MM.1S (cell line): ENCODE results near the gene POLR2H.

ENCODE experiments used
- DNase-seq: peaks from one replicate; pipeline ENCODE4 v3.0.0-alpha.2; 2015
- H2AFZ ChIP-seq: fragments of 300-600 bp; sonication (generic); 2 replicates; pipeline ENCODE4 v1.6.0; 2016; ENCODE audit warnings: antibody characterized with exemption, low read length
- H3F3A ChIP-seq: fragments of 300-600 bp; sonication (generic); 2 replicates; pipeline ENCODE4 v1.6.1; 2016; ENCODE audit warnings: mild to moderate bottlenecking, antibody characterized with exemption, low read length, moderate library complexity, mixed read lengths; ENCODE audit not compliant: insufficient read depth
- H3K27ac ChIP-seq: fragments of 300-600 bp; sonication (generic); 2 replicates; pipeline ENCODE4 v1.5.1; 2016; ENCODE audit warnings: mild to moderate bottlenecking, low read length
- H3K27me3 ChIP-seq: fragments of 300-600 bp; sonication (generic); replicated peaks from 2 replicates; pipeline ENCODE4 v1.6.0; 2016; ENCODE audit warnings: low read length; ENCODE audit not compliant: insufficient read depth
- H3K36me3 ChIP-seq: fragments of 300-600 bp; sonication (generic); replicated peaks from 2 replicates; pipeline ENCODE4 v1.6.1; 2016; ENCODE audit warnings: mild to moderate bottlenecking, low read length, mixed read lengths; ENCODE audit not compliant: insufficient read depth
- H3K4me1 ChIP-seq: fragments of 300-600 bp; sonication (generic); 2 replicates; pipeline ENCODE4 v1.6.1; 2016; ENCODE audit warnings: low read length, mixed read lengths
- H3K4me2 ChIP-seq: fragments of 300-600 bp; sonication (generic); 2 replicates; pipeline ENCODE4 v1.6.0; 2016; ENCODE audit warnings: low read depth, low read length
- H3K4me3 ChIP-seq: fragments of 300-600 bp; sonication (generic); 2 replicates; pipeline ENCODE4 v1.5.1; 2016; ENCODE audit warnings: low read length, mixed read lengths
- H3K79me2 ChIP-seq: fragments of 300-600 bp; sonication (generic); 2 replicates; pipeline ENCODE4 v1.6.1; 2016; ENCODE audit warnings: mixed run types, low read length, mixed read lengths
- H3K9ac ChIP-seq: fragments of 300-600 bp; sonication (generic); 2 replicates; pipeline ENCODE4 v1.6.1; 2016; ENCODE audit warnings: low read length, mixed read lengths
- H3K9me2 ChIP-seq: fragments of 300-600 bp; sonication (generic); replicated peaks from 2 replicates; pipeline ENCODE4 v1.6.1; 2016; ENCODE audit warnings: mild to moderate bottlenecking, low read length, mixed read lengths; ENCODE audit not compliant: insufficient read depth
- H3K9me3 ChIP-seq: fragments of 300-600 bp; sonication (generic); replicated peaks from 2 replicates; pipeline ENCODE4 v1.6.1; 2016; ENCODE audit warnings: mild to moderate bottlenecking, low read length, mixed read lengths; ENCODE audit not compliant: insufficient read depth
- H4K20me1 ChIP-seq: fragments of 300-600 bp; sonication (generic); 2 replicates; pipeline ENCODE4 v1.6.1; 2016; ENCODE audit warnings: mild to moderate bottlenecking, low read length, moderate library complexity, mixed read lengths; ENCODE audit not compliant: insufficient read depth
- EZH2 ChIP-seq: fragments of 300-600 bp; sonication (generic); optimal IDR thresholded peaks from 2 replicates; pipeline ENCODE3; 2017; ENCODE audit warnings: low read depth, mild to moderate bottlenecking, antibody characterized with exemption, low read length, mixed read lengths
- EZH2phosphoT487 ChIP-seq: fragments of 300-600 bp; sonication (generic); IDR thresholded peaks from 2 replicates; pipeline ENCODE4 v1.6.1; 2018; ENCODE audit warnings: antibody characterized with exemption, low read length
- TF ChIP-seq, protein P1 (sequence below): fragments of 300-600 bp; sonication (generic); IDR thresholded peaks from 2 replicates; pipeline ENCODE4 v1.5.1; 2016; ENCODE audit warnings: antibody characterized with exemption, low read length, mixed read lengths

Gene POLR2H

DNA sequence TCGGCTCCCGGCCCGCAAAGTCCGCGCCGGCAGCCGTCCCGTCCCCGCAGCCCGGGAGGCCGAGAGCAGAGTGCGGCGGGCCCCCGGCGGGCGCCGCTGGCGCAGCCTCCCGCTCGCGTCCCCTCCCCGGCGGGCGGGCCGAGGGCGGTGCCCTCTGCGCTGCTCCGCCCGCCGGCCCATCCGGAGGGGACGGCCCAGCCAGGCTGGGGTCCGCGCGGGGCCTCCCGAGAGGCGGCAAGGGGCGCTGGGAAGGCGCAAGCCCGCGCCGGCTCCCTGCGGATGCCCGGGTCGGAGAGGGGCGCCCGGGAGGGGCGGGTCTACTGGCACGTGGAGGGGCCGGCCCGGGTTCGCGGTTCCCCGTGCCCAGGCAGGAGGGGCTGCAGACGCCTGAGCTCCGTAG, at the start of gene POLR2H, which contains the start of gene CLCN2:
Gene POLR2H (plus strand): TSS at position 179 of the 400 bp plus-strand sequence. CDS start 1,783 bp downstream, outside the sequence.
Gene CLCN2 (minus strand): TSS at position 74 of the 400 bp plus-strand sequence. CDS start 126 bp downstream, outside the sequence.
- Histone ChIP-seq H3K9me2 (no peaks in the 10 kb centered on the region), H2AFZ (peak within 1 kb of the TSS; percentile 93), H3K27me3 (no peaks in the 10 kb centered on the region), H3K36me3 (0 out of 2 replicates have a peak, but pooled peaks cover 5% of the 10 kb centered on the region), H3K4me3 (peak within 1 kb of the TSS; percentile 84), H4K20me1 (no peaks in the 10 kb centered on the region), H3K9me3 (no peaks in the 10 kb centered on the region), H3F3A (peaks cover 19% of the 10 kb centered on the region), H3K9ac (peak within 1 kb of the TSS; percentile 73), H3K27ac (peak within 1 kb of the TSS; percentile 74; the same call in 1 of the 2 replicates), H3K4me2 (peak within 1 kb of the TSS; percentile 94), H3K79me2 (peaks cover 26% of the 10 kb centered on the region), H3K4me1 (0 out of 2 replicates have a peak, but pooled peaks cover 6% of the 10 kb centered on the region)
- TF ChIP-seq, protein P1, sequence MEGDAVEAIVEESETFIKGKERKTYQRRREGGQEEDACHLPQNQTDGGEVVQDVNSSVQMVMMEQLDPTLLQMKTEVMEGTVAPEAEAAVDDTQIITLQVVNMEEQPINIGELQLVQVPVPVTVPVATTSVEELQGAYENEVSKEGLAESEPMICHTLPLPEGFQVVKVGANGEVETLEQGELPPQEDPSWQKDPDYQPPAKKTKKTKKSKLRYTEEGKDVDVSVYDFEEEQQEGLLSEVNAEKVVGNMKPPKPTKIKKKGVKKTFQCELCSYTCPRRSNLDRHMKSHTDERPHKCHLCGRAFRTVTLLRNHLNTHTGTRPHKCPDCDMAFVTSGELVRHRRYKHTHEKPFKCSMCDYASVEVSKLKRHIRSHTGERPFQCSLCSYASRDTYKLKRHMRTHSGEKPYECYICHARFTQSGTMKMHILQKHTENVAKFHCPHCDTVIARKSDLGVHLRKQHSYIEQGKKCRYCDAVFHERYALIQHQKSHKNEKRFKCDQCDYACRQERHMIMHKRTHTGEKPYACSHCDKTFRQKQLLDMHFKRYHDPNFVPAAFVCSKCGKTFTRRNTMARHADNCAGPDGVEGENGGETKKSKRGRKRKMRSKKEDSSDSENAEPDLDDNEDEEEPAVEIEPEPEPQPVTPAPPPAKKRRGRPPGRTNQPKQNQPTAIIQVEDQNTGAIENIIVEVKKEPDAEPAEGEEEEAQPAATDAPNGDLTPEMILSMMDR = no peak
- TF ChIP-seq EZH2phosphoT487 = no peak
- TF ChIP-seq EZH2 = no peak
- peak; percentile 74 for DNase-seq

DNA sequence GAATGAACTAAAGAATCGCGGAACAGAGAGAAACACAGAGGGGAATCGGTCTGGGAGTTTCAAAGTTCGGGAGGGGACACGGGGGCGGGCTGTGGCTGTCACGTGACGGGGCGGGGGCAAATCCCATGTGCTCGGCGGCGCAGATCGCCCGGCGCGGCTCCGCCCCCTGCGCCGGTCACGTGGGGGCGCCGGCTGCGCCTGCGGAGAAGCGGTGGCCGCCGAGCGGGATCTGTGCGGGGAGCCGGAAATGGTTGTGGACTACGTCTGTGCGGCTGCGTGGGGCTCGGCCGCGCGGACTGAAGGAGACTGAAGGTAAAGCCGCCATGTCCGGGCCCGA, 47.2 kb upstream of the POLR2H start, which contains the start of gene EIF4G1:
Gene EIF4G1 (plus strand): TSS at position 244 of the 337 bp plus-strand sequence. CDS start 1,191 bp downstream, outside the sequence.
- Histone ChIP-seq H3K9me3 (no peaks in the 10 kb centered on the region), H3K36me3 (peaks cover 6% of the 10 kb centered on the region; the same call in 1 of the 2 replicates), H3K4me1 (peaks cover 9% of the 10 kb centered on the region; the same call in 1 of the 2 replicates), H4K20me1 (peaks cover 35% of the 10 kb centered on the region), H3K4me2 (peak within 1 kb of the TSS; percentile 77), H3K27ac (peak within 1 kb of the TSS; percentile 60; the same call in 1 of the 2 replicates), H3K27me3 (no peaks in the 10 kb centered on the region), H3K4me3 (peak within 1 kb of the TSS; percentile 95), H3K9ac (peak within 1 kb of the TSS; percentile 96), H3K9me2 (no peaks in the 10 kb centered on the region), H3F3A (peaks cover 13% of the 10 kb centered on the region), H3K79me2 (peaks cover 47% of the 10 kb centered on the region), H2AFZ (peak within 1 kb of the TSS; percentile 20)
- TF ChIP-seq, protein P1 = no peak
- TF ChIP-seq EZH2phosphoT487 = no peak
- TF ChIP-seq EZH2 = no peak
- DNase-seq = peak; percentile 97

DNA sequence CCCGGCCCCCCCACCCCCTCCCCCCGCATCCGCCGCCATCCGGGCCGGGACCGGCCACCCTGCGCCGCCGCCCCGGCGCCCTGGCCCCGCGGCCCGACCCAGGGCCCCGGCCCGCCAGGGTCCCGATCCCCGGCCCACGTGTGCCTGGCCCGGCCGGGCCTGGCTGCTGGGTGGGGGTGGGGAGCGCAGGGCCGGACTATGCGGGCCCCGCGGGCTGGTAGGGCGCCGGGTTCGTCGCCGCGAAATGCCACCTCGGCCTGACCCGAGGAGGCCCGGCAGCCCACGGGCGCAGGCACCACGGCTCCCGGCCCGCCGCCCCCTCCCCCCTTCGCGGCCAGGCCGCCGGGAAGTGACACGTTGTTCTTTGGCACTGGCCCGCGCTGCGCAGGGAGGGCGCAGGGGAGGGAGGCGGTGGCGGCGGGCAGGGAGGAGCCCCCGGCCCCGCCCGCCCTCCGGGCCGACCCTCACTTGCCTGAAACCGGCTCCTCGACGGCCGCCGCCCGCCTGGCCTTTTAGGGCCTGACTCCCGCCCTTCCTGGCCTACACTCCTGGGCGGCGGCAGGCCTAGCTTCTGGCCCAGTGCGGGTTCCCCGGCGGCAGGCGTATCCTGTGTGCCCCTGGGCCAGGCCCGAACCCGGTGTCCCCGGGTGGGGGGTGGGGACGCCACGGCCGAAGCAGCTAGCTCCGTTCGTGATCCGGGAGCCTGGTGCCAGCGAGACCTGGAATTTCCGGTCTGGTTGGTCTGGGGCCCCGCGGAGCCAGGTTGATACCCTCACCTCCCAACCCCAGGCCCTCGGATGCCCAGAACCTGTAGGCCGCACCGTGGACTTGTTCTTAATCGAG, 46.6 kb upstream of the POLR2H start:
- no peaks in the 10 kb centered on the region for H3K9me2 ChIP-seq
- peak overlapping the region; percentile 77 for H3K4me2 ChIP-seq
- H2AFZ ChIP-seq = no peak overlapping the region
- H3K9me3 ChIP-seq = no peaks in the 10 kb centered on the region
- no peaks in the 10 kb centered on the region for H3K27me3 ChIP-seq
- peaks cover 9% of the 10 kb centered on the region; the same call in 1 of the 2 replicates for H3K36me3 ChIP-seq
- peak overlapping the region; percentile 95 for H3K4me3 ChIP-seq
- DNase-seq = peak; percentile 67
- peaks cover 41% of the 10 kb centered on the region for H4K20me1 ChIP-seq
- TF ChIP-seq EZH2 = no peak
- TF ChIP-seq, protein P1 = no peak
- no peak for TF ChIP-seq EZH2phosphoT487
- peak overlapping the region; percentile 60; the same call in 1 of the 2 replicates for H3K27ac ChIP-seq
- H3F3A ChIP-seq = peaks cover 13% of the 10 kb centered on the region
- H3K9ac ChIP-seq = peak overlapping the region; percentile 96
- H3K4me1 ChIP-seq = peaks cover 9% of the 10 kb centered on the region; the same call in 1 of the 2 replicates
- H3K79me2 ChIP-seq = peaks cover 53% of the 10 kb centered on the region
